Endothelial cell (in vitro differentiated cells): ENCODE results near the gene C16orf46. TPM values are rescaled to one million over a fixed set of nuclear protein-coding genes. Genes with fewer than 3 reads are reported as not detected.

Experiments used
- DNase-seq: peaks from one replicate; pipeline ENCODE4 v3.0.0; 2021; ENCODE audit warnings: low spot score
- H3K27ac Mint-ChIP-seq: one replicate; pipeline ENCODE4 v1.8.0; 2021; ENCODE audit warnings: mixed read lengths, inconsistent platforms; ENCODE audit not compliant: unreplicated experiment
- H3K27me3 Mint-ChIP-seq: one replicate; pipeline ENCODE4 v1.8.0; 2021; ENCODE audit warnings: mild to moderate bottlenecking, moderate library complexity, mixed read lengths, inconsistent platforms; ENCODE audit not compliant: unreplicated experiment
- H3K36me3 Mint-ChIP-seq: one replicate; pipeline ENCODE4 v1.8.0; 2021; ENCODE audit warnings: mild to moderate bottlenecking, low read depth, mixed read lengths, inconsistent platforms; ENCODE audit not compliant: unreplicated experiment
- H3K4me1 Mint-ChIP-seq: one replicate; pipeline ENCODE4 v1.8.0; 2021; ENCODE audit warnings: mild to moderate bottlenecking, mixed read lengths, inconsistent platforms; ENCODE audit not compliant: unreplicated experiment
- H3K4me3 Mint-ChIP-seq: one replicate; pipeline ENCODE4 v1.8.0; 2021; ENCODE audit warnings: mild to moderate bottlenecking, mixed read lengths, inconsistent platforms; ENCODE audit not compliant: unreplicated experiment
- H3K9me3 Mint-ChIP-seq: one replicate; pipeline ENCODE4 v1.8.0; 2021; ENCODE audit warnings: mixed read lengths, inconsistent platforms; ENCODE audit not compliant: unreplicated experiment
- total RNA-seq: library from RNA; stranded (reverse); fragmentation: NEBNext Ultra II Directional; extraction: Animal tissue kit (Norgen Biotek cat#: 25700); gene quantifications from one replicate; pipeline ENCODE4 v1.2.1, GENCODE V29; 2021; ENCODE audit not compliant: unreplicated experiment
- TF ChIP-seq, protein P1 (sequence below): fragments of 200-600 bp; sonication (generic); IDR thresholded peaks from one replicate; pipeline ENCODE4 v1.5.0; 2021; ENCODE audit warnings: antibody characterized with exemption; ENCODE audit not compliant: unreplicated experiment

The C16orf46 gene
- total RNA-seq, 1 donor from 2014 or later = 0.18 TPM

DNA sequence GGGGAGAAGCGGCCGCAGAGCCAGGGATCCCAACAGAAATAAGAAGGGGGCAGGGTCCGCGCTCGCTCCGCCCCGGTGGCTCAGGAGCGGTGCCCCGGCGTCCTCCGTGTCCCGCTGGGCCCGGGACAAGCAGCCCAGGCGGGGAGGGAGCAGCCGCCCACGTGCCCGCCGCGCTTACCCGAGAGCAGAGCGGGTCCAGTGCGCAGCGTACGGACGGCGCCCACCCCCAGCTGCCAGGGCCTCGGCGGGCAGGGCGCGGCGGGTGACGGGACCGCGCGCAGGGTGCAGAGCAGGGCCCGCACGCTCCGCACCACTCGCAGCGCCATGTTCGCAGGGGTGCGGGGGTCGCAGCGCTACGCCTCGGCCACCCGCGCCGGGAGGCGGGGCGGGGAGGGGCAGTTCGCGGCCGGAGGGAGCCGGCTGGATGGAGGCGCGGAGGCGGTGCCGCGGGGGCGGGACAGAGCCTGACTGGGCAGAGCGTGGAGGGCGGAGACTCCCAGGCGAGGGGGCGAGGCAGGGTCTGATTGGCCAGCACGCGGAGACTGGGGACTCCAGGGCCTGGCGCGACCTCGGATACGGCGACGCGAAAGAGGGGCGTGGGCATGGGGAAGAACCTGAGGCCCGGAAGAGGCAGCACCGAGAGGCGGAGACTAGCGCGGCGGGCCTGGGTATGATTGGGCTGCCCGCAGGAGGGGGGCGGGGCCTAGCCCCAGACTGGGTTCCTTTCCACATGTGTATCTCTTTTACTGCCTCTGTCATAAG, 19.1 kb upstream of the C16orf46 start, which contains the start of gene GCSH:
GCSH (minus strand) TSS at position 443 of the 762 bp plus-strand sequence; CDS start at position 326, 117 bp downstream.
- Mint-ChIP-seq H3K9me3 (no peaks in the 10 kb centered on the region), H3K27ac (no peak within 1 kb of the TSS), H3K4me3 (peak within 1 kb of the TSS; percentile 81), H3K36me3 (no peaks in the 10 kb centered on the region), H3K27me3 (peaks cover 5% of the 10 kb centered on the region), H3K4me1 (no peaks in the 10 kb centered on the region)
- DNase-seq = peak; percentile 99
- TF ChIP-seq, protein P1, sequence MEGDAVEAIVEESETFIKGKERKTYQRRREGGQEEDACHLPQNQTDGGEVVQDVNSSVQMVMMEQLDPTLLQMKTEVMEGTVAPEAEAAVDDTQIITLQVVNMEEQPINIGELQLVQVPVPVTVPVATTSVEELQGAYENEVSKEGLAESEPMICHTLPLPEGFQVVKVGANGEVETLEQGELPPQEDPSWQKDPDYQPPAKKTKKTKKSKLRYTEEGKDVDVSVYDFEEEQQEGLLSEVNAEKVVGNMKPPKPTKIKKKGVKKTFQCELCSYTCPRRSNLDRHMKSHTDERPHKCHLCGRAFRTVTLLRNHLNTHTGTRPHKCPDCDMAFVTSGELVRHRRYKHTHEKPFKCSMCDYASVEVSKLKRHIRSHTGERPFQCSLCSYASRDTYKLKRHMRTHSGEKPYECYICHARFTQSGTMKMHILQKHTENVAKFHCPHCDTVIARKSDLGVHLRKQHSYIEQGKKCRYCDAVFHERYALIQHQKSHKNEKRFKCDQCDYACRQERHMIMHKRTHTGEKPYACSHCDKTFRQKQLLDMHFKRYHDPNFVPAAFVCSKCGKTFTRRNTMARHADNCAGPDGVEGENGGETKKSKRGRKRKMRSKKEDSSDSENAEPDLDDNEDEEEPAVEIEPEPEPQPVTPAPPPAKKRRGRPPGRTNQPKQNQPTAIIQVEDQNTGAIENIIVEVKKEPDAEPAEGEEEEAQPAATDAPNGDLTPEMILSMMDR = no peak

DNA sequence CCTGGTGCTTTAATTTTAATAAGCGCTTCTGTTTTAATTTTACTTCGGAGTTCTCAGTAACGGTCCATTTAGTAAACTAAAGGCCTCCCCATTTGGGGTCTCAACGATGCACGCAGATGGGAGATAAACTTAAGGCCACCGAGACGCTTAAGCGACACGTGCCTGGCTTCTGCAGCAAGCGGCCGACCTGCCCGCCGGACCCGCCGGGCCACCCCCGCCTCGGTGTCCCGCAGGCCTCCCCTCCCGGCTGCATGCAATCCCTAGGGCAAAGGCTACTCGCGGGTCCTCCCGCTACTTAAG, 18.6 kb upstream of the C16orf46 start:
- H3K27ac Mint-ChIP-seq = no peak overlapping the region
- no peaks in the 10 kb centered on the region for H3K36me3 Mint-ChIP-seq
- TF ChIP-seq, protein P1 = no peak

DNA sequence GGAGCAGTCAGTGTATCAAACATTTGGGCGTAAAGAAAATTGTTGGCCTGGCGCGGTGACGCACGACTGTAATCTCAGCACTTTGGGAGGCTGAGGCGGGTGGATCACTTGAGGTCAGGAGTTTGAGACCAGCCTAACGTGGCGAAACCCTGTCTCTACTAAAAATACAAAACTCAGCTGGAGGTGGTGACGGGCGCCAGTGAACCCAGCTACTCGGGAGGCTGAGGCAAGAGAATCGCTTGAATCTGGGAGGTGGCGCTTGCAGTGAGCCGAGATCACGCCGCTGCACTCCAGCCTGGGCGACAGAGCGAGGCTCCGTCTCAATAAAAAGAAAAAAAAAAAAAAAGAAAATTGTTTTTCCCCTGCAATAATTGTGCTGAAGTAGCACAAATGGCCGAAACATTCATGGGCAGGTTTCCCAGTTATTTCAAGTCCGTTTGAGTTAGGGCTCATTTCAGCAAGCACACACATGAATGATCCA, 17.8 kb upstream of the C16orf46 start:
- DNase-seq = no peak
- peaks cover 5% of the 10 kb centered on the region for H3K27me3 Mint-ChIP-seq
- no peaks in the 10 kb centered on the region for H3K4me1 Mint-ChIP-seq
- peak overlapping the region; percentile 81 for H3K4me3 Mint-ChIP-seq
- TF ChIP-seq, protein P1 = no peak
- no peak overlapping the region for H3K27ac Mint-ChIP-seq
- no peaks in the 10 kb centered on the region for H3K9me3 Mint-ChIP-seq
- no peaks in the 10 kb centered on the region for H3K36me3 Mint-ChIP-seq

More for the DNA sequence above, 18.6 kb upstream of the C16orf46 start:
- Mint-ChIP-seq H3K9me3 (no peaks in the 10 kb centered on the region), H3K4me3 (peak overlapping the region; percentile 81), H3K27me3 (peaks cover 5% of the 10 kb centered on the region), H3K4me1 (no peaks in the 10 kb centered on the region)
- DNase-seq = no peak

DNA sequence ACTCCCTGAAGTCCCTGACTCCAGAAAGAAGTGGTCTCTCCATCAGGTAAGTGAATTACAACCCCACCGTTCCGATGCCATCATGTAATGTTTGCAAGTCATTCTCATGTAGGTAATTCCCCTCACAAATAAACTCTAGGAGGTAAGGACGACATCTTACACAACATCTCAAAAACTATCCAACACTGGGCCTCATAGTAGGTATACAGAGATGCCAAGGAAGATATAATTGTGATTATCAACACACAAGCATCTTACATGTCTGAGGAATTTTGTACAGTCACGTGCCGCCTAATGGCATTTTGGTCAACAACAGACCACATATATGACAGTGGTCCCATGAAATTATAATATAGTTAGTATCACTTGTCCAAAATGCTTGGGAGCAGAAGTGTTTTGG, 11.8 kb upstream of the C16orf46 start:
- Mint-ChIP-seq H3K27me3 (peaks cover 2% of the 10 kb centered on the region), H3K36me3 (no peaks in the 10 kb centered on the region), H3K4me3 (no peak overlapping the region), H3K4me1 (no peaks in the 10 kb centered on the region), H3K9me3 (no peaks in the 10 kb centered on the region), H3K27ac (no peak overlapping the region)
- no peak for DNase-seq
- TF ChIP-seq, protein P1 = no peak

DNA sequence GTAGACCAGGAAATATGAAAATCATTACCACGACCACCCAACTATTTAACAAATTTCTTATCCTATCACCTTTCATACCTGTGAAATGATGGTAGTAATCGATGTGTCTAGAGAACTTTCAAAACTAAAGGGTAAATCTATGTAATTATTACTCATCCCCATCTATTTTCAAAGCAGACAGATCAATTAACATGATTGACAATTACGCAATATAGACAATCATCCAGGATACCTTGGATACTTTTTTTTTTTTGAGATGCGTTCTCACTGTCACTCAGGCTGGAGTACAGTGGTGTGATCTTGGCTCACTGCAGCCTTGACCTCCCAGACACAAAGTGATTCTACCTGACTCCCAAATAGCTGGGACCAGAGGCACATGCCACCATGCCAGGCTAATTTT, 4.0 kb upstream of the C16orf46 start:
- H3K27ac Mint-ChIP-seq = no peak overlapping the region
- H3K4me3 Mint-ChIP-seq = no peak overlapping the region
- DNase-seq = no peak
- no peaks in the 10 kb centered on the region for H3K27me3 Mint-ChIP-seq
- H3K9me3 Mint-ChIP-seq = no peaks in the 10 kb centered on the region
- TF ChIP-seq, protein P1 = no peak
- H3K4me1 Mint-ChIP-seq = peaks cover 2% of the 10 kb centered on the region
- H3K36me3 Mint-ChIP-seq = no peaks in the 10 kb centered on the region
